NCI-H446 treated with DMSO at 0.1 percent for 48 hours (cell line): ENCODE results near the gene ZFHX3.
A peak's percentile ranks its signal among the peaks of the same experiment; 100 is the strongest.
"Not testable (repeated sequence)": the region's sequence is repeated elsewhere in the genome, so short reads cannot be mapped to it uniquely, and the experiment has no call there.

Experiments
- DNase-seq: peaks from one replicate; lab custom pipeline; 2025; lab: John Stamatoyannopoulos, UW

Gene ZFHX3, protein sequence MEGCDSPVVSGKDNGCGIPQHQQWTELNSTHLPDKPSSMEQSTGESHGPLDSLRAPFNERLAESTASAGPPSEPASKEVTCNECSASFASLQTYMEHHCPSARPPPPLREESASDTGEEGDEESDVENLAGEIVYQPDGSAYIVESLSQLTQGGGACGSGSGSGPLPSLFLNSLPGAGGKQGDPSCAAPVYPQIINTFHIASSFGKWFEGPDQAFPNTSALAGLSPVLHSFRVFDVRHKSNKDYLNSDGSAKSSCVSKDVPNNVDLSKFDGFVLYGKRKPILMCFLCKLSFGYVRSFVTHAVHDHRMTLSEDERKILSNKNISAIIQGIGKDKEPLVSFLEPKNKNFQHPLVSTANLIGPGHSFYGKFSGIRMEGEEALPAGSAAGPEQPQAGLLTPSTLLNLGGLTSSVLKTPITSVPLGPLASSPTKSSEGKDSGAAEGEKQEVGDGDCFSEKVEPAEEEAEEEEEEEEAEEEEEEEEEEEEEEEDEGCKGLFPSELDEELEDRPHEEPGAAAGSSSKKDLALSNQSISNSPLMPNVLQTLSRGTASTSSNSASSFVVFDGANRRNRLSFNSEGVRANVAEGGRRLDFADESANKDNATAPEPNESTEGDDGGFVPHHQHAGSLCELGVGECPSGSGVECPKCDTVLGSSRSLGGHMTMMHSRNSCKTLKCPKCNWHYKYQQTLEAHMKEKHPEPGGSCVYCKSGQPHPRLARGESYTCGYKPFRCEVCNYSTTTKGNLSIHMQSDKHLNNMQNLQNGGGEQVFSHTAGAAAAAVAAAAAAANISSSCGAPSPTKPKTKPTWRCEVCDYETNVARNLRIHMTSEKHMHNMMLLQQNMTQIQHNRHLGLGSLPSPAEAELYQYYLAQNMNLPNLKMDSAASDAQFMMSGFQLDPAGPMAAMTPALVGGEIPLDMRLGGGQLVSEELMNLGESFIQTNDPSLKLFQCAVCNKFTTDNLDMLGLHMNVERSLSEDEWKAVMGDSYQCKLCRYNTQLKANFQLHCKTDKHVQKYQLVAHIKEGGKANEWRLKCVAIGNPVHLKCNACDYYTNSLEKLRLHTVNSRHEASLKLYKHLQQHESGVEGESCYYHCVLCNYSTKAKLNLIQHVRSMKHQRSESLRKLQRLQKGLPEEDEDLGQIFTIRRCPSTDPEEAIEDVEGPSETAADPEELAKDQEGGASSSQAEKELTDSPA (N-terminal part only)

DNA sequence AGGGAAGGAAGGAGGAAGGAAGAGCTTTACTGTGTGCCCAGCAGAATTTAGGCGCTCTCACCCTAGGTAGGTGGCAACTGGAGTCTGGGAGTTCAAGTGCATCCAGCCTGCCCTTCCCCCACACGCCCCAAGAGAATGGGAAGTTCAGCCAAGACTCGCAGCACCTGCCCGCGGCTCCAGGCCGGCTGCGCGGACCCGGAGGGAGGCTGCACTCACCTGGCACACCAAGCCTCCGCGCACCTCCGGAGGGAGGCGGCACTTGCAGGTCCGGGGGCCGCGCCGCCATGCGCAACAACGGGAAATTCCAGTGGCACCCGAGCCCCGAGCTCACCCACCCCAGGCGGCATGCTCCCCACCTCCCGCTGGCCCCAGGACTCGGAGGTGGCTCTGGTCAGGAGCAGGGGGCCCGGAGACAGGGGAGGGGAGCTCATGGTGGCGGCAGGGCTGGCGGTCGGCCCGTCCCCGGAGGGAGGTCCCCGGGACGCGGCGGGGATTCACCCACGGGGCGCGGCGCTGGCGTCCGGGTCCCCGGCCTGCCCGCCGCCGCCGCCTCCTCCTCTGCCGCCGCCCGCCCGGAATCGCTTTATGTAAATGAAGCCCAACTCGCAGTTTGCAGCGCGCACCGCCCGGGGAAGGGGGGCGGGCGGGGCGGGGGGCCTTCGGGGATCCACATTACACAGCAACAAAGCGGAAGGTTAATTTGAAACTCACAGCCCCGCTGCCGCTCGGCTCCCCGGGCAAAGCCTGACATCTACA, at the start of gene ZFHX3:
TSS of gene ZFHX3 (minus strand) at position 593 of the 756 bp plus-strand sequence. CDS start 87,983 bp downstream, outside the sequence.
- peak; percentile 22 for DNase-seq

DNA sequence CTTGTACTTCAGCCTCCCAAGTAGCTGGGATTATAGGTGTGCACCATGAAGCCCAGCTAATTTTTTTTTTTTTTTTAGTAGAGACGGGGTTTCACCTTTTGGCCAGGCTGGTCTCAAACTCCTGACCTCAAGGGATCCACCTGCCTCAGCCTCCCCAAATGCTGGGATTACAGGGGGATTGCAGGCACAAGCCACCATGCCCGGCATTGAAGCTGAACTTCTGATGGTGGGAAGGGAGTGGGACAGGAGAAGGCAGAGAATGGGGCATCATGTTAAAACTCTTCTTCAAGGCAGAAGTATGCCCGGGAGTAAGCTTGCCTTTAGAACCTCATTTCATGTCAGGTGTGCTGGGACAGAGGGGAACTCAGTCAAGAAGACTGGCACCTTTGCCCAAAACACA, 48.6 kb upstream of the ZFHX3 start:
- DNase-seq: no peak

DNA sequence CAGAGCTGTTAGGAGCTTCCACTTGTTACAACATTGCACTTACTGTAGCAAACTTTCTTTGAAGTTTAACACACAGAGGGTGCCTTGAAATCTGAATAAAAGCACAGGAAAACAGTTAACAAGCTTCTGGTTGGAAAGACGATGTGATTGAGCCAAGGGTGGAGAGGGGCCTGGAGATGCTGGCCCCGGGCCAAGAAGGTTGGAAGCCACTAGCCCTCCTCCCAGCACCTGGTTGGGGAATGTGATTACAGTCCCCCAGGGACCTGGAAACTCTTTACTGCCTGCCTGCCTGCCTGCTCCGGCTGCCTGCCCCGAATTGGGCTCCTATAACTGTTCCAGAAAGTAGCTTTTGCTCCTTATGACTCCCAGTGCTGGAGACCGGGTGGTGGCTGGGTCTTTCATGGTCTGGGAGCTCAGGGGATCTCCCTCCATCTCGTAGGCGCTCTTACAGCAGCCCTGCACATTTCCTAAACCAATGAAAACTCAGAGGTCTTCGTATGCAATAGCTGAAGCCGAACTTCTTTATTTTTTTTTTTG, 48.0 kb upstream of the ZFHX3 start:
- peak; percentile 5 for DNase-seq

DNA sequence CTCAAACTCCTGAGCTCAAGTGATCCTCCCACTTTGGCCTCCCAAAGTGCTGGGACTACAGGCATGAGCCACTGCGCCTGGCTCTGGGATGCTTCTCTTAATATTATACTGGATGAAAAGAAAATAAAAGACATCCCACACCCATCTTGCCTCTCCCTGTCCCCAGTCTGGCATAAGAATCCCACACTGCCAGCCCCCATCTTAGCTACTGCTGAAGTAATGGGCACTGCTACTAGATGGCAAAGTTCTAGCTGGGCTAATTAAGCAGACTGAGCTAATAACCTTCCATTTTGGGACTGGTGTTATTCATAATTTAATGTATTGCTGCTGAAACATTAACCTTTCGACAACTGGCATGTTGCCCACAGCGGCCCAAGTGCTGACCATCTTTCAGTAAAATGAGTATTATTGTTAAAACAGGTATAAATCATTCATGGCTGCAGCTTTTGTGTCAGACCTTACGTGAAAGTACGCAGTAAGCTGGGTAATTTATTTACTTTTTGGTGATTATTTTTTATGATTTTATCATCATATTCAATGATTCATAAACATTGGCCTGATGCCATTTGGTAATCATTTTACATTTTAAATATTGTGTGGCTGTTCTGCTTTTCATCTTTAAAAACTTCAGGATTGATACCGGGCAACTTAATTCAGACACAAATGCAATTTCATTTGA, 47.4 kb upstream of the ZFHX3 start:
- DNase-seq: no peak

DNA sequence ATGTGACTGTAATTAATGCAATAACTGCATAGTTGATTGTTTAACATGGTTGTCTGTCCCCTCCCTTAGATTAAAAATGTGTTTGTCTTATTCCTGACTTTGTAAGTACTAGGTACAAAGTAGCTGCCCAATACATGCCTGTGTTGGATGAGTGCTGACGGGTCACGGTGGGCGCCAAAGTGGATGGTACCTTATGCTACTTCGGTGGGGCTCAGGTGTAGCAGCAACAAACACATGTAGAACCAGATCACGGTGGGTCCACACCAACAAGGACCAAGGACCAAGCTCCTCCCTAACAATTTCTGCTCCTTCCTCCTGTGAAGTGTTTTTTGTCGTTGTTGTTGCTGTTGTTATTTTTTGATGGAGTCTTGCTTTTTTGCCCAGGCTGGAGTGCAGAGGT, 46.4 kb upstream of the ZFHX3 start:
- DNase-seq: no peak

DNA sequence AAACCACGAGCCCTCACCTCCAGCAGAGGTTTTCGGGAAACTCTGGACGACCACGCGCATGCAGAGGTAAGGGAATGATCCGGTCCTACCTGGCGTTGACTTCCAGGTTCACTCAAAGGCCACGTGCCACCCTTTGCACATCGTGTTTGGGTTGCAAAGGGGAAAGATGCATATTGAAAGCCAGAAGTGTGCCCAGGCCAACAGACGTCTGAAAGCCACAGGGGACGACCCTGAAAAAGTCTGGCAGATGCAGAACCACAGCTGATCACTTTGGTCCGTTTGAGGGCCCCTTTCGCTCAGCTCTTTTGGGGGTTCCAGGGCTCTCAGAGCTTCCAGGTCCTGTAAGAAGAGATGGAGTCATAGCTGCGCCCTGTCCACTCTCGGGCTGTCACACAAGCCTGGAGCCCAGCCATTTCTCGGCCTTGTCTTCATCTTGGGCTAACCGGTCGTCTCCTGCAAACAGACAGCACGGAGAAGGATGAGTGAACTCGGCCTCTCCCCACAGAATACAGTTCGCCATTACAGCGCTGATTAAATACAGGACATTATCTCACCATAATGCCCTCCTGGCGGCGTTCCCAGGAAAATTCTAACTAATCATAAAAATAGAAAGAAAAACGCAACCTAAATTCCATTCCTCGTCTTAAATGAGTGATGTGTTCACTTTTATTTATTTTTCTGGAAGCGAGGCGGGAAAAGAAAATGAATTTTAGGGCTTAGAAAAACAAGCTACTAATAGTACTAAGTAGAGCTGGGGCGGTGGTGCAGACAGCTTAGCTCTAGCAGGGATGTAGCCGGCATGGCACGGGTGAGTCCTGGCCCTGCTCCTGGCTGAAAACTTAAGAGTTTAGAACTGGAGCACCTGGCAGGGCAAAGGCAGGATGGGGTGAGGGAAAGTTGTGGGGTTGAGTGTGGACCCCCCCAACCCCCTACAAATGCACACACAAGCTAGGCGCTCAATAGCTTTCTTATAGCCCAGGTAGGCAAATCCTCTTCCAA, 45.5 kb upstream of the ZFHX3 start:
- no peak for DNase-seq

DNA sequence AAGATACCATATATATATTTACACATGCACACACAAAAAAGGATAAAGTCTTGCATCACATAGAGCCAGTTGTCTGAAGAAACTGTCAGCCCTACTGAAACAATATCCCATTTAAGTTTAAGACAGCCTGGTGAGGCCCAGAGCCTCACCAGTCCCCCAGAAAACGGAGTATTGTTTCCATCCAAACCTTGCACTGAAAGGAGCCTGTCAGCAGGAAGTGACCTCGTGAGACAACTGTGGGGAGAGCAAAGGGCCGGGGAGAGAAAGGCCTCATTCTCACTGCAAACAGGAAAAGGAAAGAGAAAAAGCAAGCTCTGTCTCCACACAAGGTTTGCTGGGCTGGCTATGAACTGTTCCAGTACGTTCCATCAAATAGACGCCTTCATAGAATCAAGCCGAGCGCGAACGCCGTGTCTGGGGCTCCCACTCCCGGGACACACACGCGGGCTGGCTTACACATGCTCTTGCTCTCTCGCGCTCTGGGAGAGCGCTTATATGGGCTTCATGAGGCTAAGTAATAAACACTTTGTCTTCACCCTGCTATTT, 44.4 kb upstream of the ZFHX3 start:
- DNase-seq: no peak

DNA sequence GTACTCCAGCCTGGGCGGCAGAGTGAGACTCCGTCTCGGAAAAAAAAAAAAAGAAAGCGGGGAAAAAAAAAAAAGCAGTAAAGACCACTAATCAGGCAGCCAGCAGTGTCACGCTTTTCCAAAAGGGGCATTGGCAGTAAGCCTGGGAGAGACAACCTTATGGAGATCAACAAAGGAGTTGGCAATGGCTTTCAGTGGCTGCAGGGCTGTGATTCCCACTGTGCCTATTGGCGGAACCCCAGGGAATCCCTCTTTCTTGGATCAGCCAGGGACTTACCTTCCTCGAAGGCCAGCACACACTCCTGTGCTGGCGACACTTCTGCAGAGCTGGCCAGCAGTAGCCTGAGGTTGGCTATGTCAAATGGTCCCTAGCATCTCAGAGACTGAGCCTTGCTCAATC, 43.2 kb upstream of the ZFHX3 start:
- peak; percentile 49 for DNase-seq

DNA sequence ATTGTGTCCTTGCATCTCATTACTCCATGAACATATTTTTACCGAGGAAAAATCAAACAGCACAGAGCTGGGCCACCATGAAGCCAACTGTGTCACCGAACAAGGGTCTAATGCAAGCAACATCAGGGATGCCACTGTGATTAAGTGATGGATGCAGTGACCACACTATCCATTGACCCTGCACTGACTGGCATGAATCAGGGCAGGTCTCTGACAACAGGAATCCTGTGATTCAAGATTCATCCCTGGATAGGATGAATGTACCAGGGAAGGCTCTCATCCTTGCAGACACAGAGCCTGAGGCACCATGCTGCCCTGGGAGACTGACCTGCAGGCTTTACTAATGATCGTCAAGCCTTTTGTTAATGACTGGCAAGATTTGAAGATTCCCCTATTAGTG, 41.5 kb upstream of the ZFHX3 start:
- DNase-seq: no peak

DNA sequence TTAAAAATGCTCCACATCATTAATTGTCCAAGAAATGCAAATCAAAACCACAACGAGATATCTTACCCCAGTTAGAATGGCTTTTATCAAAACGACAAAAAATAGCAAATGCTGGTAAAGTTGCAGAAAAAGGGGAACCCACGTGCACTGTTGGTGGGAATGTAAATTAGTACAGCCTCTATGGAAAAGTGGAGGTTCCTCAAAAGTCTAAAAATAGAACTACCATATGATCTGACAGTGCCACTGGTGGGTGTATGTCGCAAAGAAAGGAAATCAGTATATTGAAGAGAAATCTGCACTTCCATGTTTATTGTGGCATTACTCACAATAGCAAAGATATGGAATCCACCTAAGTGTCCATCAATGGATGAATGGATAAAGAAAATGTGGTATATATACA, 38.2 kb upstream of the ZFHX3 start:
- DNase-seq: no peak

DNA sequence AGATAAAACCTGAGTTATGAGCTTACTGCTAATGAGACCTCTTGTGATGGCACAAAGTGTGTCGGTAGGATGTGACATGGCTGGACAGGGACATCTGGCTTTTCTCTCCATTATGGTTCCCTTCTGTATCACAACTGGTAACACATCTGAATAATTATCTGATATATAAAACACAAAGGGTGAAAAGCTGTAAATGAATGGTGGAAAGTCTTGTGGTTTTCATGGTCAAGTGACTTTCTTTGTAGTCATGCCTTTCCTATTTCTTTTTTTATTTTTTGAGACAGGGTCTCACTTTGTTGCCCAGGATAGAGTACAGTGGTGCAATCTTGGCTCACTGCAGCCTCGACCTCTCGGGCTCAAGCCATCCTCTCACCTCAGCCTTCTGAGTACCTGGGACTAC, 35.3 kb upstream of the ZFHX3 start:
- no peak for DNase-seq

DNA sequence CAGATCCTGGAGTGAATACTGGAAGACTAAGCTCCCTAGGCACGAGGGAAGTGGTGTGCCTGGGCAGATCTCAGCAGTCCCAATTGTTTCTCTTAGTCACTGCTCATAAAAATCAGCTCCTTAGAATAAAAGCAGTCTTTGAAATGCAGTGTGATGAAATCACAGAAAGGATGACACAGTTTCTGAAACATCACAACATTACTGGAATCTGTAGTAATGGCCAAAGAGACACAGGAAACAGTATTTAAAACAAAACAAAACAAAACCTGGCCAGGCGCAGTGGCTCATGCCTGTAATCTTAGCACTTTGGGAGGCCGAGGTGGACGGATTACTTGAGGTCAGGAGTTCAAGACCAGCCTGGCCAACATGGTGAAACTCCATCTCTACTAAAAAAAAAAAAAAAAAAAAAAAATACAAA, 34.7 kb upstream of the ZFHX3 start:
- not testable (repeated sequence) for DNase-seq

DNA sequence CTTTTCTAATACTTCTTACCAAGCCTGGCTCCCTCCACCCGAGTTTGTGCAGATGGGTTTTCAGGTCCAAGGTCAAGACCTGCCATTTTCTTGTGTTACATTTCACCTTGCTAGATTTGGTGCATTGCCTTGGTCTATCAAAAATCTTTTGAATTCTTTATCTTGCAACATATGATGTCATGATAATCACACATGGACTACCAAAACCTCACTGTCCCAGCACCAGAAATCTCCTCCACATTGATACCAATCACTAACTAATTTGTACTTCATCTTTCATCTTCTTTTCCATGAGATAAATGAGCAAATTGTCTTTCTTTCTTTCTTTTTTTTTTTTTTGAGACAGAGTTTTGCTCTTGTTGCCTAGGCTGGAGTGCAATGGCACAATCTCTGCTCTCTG, 33.0 kb upstream of the ZFHX3 start:
- DNase-seq: no peak

DNA sequence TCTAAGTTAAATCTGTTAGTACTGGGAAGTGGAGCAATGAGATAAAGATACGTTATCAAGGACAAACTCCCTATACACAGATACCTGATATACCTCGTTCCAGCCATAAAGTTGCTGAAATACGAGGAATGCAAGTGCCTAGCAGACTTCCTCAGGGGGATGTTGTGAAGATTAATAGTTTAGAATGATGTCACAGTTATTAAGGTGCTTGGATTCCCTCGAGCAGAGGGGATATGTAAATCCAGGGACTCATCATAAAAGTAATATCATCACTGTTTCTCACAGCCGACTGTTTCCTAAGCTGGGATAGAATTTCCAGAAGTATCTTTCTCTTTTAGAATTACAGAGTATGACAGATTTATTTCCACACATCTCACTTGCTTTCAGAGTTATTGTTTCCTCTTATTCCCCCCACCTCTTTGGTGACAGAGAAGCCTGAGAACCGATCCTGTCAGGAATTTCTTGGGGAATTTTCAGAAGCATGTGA, 28.4 kb upstream of the ZFHX3 start:
- no peak for DNase-seq

DNA sequence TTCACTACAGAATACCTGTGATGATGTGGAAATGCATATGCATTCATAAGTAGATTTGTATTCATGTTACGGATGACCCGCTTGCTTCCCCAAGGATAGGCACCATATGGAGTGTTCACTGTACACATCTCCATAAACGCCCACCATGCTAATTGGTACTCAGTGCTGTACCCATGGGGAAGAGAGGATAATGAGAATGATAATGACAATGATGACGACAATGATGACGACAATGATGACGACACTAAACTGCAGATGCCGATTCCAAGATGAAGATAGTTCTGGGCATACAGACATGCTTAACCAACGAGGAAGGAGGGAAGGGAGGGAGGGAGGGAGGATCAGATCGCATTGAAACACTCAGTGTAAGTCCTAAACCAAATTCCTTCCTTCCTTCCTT, 26.5 kb upstream of the ZFHX3 start:
- DNase-seq: no peak

DNA sequence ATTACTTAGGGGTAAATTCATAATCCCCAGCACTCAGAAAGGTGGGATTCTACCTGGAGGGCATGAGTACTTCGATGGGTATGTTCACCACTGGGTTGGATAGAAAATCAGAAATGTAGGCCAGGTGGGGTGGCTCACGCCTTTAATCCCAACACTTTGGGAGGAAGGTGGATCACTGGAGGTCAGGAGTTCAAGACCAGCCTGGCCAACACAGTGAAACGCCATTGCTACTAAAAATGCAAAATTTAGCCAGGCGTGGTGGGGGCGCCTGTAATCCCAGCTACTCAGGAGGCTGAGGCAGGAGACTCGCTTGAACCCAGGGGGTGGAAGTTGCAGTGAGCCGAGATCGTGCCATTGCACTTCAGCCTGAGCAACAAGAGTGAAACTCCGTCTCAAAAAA, 24.1 kb upstream of the ZFHX3 start:
- DNase-seq: not testable (repeated sequence)

DNA sequence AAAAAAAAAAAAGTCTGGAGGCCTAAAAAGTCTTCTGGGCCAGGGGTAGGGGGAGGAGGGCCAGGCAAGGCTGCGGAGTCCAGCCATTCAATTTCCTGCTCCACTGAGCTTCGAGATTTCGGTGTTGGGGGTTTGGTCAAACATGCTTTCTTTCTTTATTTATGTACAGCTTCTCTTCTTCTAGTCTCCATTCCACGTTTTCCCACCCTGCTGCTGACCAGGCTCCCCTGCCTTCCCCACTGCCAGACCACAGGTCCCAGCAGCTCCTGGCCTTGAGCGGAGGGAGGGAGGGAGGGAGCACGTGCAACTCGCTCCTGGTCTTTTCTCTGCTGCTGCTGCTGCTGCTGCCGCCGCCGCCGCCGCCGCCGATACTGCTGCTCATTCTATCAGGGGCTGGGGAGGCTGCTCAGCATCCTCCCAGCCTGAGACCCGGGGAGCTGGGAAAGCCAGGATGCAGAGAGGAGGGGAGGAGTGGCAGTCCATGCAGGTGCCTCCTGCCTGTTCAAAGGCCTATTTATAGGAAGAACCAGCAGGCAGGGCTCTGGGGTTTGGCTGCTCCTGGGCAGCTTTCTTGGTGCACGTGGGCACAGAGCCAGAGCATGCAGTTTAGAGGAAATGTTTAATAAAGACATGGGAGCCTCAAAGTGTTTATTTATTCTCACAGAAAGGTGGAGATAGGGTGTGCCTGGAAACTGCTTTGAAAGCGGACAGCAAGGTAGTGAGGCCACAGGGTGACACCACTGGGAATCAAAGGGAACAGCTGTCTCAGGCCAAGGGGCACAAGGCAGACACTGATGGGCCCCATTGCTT, 23.4 kb upstream of the ZFHX3 start:
- DNase-seq: no peak

DNA sequence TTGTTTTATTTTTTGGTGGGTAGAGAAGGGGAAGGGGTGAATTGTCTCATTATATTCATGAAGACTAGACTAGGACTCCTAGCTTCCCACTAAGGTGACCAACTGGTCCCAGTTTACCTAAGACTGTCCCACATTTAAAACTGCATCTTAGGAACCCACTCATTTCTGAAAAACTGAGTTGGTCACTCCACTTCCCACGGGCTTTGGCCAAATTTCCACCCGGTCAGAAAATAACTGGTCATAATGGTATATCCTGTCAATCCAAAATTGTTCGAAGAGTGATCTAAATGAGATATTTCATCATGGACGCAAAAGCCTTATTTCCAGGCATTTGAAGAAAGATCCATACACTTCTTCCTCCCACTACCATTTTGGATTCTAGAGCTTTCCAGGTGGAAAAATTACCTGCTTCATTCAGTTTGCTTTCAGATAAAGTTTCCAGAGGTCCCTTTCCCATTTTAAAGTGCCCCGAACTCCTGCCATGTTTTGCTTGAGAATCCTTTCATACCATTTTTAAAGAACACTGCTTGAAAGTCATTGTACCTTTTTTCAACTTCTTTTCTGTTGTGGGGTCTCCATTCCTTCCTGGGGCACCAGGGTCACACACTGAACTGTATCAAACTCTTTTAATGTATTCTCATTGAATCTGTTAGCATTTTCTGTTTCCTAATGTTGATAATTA, 21.8 kb upstream of the ZFHX3 start:
- no peak for DNase-seq
